ENCODE data around the gene TUBA1C. TPM values are rescaled to one million over a fixed set of nuclear protein-coding genes. Genes with fewer than 3 reads are reported as not detected.
A peak's percentile ranks its signal among the peaks of the same experiment; 100 is the strongest.

The TUBA1C gene
- total RNA-seq, 1 experiment from 2014 or later = 660 TPM

DNA sequence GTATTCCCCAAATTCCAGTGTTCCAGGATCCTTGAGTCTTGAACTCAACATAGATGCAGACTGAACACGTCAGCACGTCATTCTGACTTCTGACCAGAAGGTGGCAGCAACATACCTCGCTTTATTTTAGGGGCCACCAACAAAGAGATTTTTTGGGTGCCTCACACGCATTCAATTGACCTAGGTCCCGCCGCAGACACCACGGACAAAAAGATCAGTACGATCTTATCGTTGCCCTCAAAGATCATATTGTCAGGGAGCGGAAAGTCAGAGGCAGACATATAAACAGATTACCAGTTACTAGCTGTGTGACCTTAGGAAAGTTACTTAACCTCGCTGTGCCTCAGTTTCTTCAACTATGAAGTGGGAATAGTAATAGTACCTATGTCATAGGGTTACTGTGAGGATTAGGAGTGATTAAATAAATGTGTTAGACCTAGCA, 23.6 kb downstream of the TUBA1C start:
- no peak overlapping the region for H2BK120ac ChIP-seq (ENCODE audit: low read depth, low read length, poor library complexity, severe bottlenecking)
- no peaks in the 10 kb centered on the region for H3K79me1 ChIP-seq (ENCODE audit: insufficient read depth, low read depth, low read length, poor library complexity, severe bottlenecking)
- TF ChIP-seq, protein P1, sequence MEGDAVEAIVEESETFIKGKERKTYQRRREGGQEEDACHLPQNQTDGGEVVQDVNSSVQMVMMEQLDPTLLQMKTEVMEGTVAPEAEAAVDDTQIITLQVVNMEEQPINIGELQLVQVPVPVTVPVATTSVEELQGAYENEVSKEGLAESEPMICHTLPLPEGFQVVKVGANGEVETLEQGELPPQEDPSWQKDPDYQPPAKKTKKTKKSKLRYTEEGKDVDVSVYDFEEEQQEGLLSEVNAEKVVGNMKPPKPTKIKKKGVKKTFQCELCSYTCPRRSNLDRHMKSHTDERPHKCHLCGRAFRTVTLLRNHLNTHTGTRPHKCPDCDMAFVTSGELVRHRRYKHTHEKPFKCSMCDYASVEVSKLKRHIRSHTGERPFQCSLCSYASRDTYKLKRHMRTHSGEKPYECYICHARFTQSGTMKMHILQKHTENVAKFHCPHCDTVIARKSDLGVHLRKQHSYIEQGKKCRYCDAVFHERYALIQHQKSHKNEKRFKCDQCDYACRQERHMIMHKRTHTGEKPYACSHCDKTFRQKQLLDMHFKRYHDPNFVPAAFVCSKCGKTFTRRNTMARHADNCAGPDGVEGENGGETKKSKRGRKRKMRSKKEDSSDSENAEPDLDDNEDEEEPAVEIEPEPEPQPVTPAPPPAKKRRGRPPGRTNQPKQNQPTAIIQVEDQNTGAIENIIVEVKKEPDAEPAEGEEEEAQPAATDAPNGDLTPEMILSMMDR (conservative IDR thresholded peaks at IDR 0.05) = peak; percentile 91
- no peaks in the 10 kb centered on the region for H3K79me2 ChIP-seq (ENCODE audit: insufficient read depth, low read length)
- no peaks in the 10 kb centered on the region for H3K9me3 ChIP-seq (ENCODE audit: control insufficient read depth, low read depth, low read length)
- no peak overlapping the region for H2AK5ac ChIP-seq (ENCODE audit: insufficient read length, low read length)
- H2BK12ac ChIP-seq (ENCODE audit: insufficient read length, low read depth, low read length) = no peak overlapping the region
- H4K91ac ChIP-seq (ENCODE audit: insufficient read length, low read depth, low read length) = no peak overlapping the region
- no peaks in the 10 kb centered on the region for H4K20me1 ChIP-seq (ENCODE audit: control insufficient read depth, insufficient read depth, insufficient read length)
- H2BK5ac ChIP-seq (ENCODE audit: insufficient read length, low read length) = no peak overlapping the region
- H2BK20ac ChIP-seq (ENCODE audit: low read depth, low read length, poor library complexity, severe bottlenecking) = no peak overlapping the region
- peaks cover 5 to 26% of the 10 kb centered on the region in 2 experiments; a peak in 3 of 4 replicates for H3K4me1 Mint-ChIP-seq
- no peak overlapping the region for H3K4ac ChIP-seq (ENCODE audit: low read depth, low read length)
- no peak overlapping the region for H4K5ac ChIP-seq (ENCODE audit: insufficient read length, low read depth, low read length)
- no peaks in the 10 kb centered on the region for H3K9me3 Mint-ChIP-seq
- no peak overlapping the region for H3K14ac ChIP-seq (ENCODE audit: insufficient read depth, low read length)
- peaks cover 6% of the 10 kb centered on the region; the same call in 1 of the 2 replicates for H3K27me3 ChIP-seq (ENCODE audit: insufficient read depth, low read length)
- no peaks in the 10 kb centered on the region for H3K23me2 ChIP-seq (ENCODE audit: insufficient read length, low read depth, low read length, poor library complexity, severe bottlenecking)
- DNase-seq = peak; percentile 70
- no peak overlapping the region for H3K9ac ChIP-seq (ENCODE audit: extremely low read depth, insufficient read length, low read length)
- H3K27ac Mint-ChIP-seq = no peak overlapping the region
- no peaks in the 10 kb centered on the region for H3K36me3 Mint-ChIP-seq (ENCODE audit: insufficient read depth in 1 of 3, low read depth in 3 of 3)
- H3K4me1 ChIP-seq (ENCODE audit: insufficient read depth, low read length) = no peaks in the 10 kb centered on the region
- H3K4me2 ChIP-seq (ENCODE audit: insufficient read depth, insufficient read length, low read length) = no peak overlapping the region
- H3K56ac ChIP-seq (ENCODE audit: insufficient read length, low read depth, low read length) = no peak overlapping the region
- no peak overlapping the region for H3K27ac ChIP-seq (ENCODE audit: insufficient read length, low read depth, low read length)
- H2BK15ac ChIP-seq (ENCODE audit: low read depth, low read length) = no peak overlapping the region
- WGBS (ENCODE audit: extremely low coverage, insufficient read length, low lambda C conversion rate) = no CpG with 5 or more reads among the region's 11 CpGs
- H3K23ac ChIP-seq (ENCODE audit: insufficient read length, low read depth, low read length) = no peak overlapping the region
- peaks cover 57% of the 10 kb centered on the region for H3K27me3 Mint-ChIP-seq (ENCODE audit: low read depth)
- H3K18ac ChIP-seq (ENCODE audit: insufficient read length, low read depth, low read length) = no peak overlapping the region
- no peak overlapping the region for H2AFZ ChIP-seq (ENCODE audit: low read length)
- H4K8ac ChIP-seq (replicated peaks; ENCODE audit: insufficient read length, low read depth, low read length) = no peak overlapping the region
- H3K4me3 Mint-ChIP-seq = no peak overlapping the region
- no peak overlapping the region for H3T11ph ChIP-seq (ENCODE audit: low read length)

Measured in H9 (cell line).